Astrocyte of the spinal cord (primary cell): ENCODE data around the gene EGF.

Source experiments
- DNase-seq: peaks from one replicate; pipeline ENCODE4 v3.0.0; 2011; ENCODE audit warnings: low read depth, low spot score
- H3K4me3 ChIP-seq: 2 replicates; pipeline ENCODE4 v1.5.1; 2011; ENCODE audit warnings: low read depth, mild to moderate bottlenecking, low read length, moderate library complexity
- CTCF ChIP-seq: IDR thresholded peaks from 2 replicates; pipeline ENCODE4 v1.5.1; 2012; ENCODE audit warnings: low read depth, mild to moderate bottlenecking, low read length, inconsistent platforms
- in situ Hi-C: cut with HindIII; loops from 2 replicates; pipeline ENCODE4 v1.10.0; 2017; ENCODE audit warnings: low sequenced_read_pairs

The EGF gene

GRCh38 chr4:109886303-109886702 lies 26.4 kb upstream of the EGF start:
- in situ Hi-C loops, result no loop called here
- no peak for TF ChIP-seq CTCF
- no peak for DNase-seq
- no peak overlapping the region for H3K4me3 ChIP-seq

GRCh38 chr4:109887071-109887470 lies 25.6 kb upstream of the EGF start:
- no peak for TF ChIP-seq CTCF
- DNase-seq, result no peak
- in situ Hi-C loops, result no loop called here
- no peak overlapping the region for H3K4me3 ChIP-seq

- no peak for DNase-seq
- in situ Hi-C loops, result no loop called here
- H3K4me3 ChIP-seq, result no peak overlapping the region
- TF ChIP-seq CTCF, result no peak
Observed at GRCh38 chr4:109890076-109890475, 22.6 kb upstream of the EGF start.

GRCh38 chr4:109902559-109903251 lies 10.0 kb upstream of the EGF start:
- no peak for DNase-seq
- no peak for TF ChIP-seq CTCF
- H3K4me3 ChIP-seq, result no peak overlapping the region
- in situ Hi-C loops, result no loop called here

- no peak for DNase-seq
- in situ Hi-C loops, result no loop called here
- H3K4me3 ChIP-seq, result no peak overlapping the region
- TF ChIP-seq CTCF, result no peak
Observed at GRCh38 chr4:109908731-109909130, 4.0 kb upstream of the EGF start.

- DNase-seq, result no peak
- no peak for TF ChIP-seq CTCF
Observed at GRCh38 chr4:109910256-109910655, 2.4 kb upstream of the EGF start.

More at GRCh38 chr4:109910256-109910655, 2.4 kb upstream of the EGF start:
- in situ Hi-C loops, result no loop called here
- no peak overlapping the region for H3K4me3 ChIP-seq
